ENCODE results near the gene AMOTL2.

AMOTL2 gene

GRCh38 chr3:134365766-134366065, 8.5 kb downstream of the AMOTL2 start:
- no peak for DNase-seq

- no peak for DNase-seq
Observed at GRCh38 chr3:134364936-134365765, 9.1 kb downstream of the AMOTL2 start.

GRCh38 chr3:134364061-134364935, 9.9 kb downstream of the AMOTL2 start:
- peak; percentile 36 to 56 for DNase-seq

GRCh38 chr3:134363381-134363755, 10.9 kb downstream of the AMOTL2 start:
- no peak for DNase-seq

DNA sequence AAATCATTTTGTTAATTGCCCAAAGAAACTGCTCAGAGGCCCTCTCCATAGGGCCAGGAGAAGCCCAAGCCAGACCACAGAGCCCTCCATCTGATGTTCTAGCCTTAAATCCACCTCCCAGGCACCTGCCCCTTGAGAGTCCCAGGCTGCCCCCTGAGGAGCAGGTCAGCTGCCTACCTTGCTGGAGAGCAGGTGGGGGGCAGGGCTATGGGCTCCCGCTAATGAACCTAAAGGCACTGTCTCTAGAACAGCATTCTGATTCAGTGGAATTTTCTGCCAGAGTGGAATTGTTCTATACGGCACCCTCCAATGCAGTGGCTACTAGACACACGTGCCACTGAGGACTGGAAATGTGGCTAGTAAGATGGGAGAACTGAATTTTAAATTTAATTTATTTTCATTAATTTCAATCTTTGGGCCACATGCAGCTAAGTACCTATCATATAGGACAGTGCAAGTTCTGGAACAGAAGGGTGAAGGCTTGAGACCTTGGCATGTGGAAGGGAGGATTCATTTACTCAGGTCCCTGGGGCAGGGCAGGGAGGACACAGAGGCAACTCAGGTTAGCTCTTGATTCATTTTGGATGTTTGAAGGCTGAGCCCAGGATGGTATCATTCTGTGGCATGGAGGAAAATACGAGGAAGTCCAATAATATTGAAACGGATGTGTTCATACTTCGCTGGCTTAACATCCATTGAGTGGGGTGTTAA, 11.4 kb downstream of the AMOTL2 start:
- DNase-seq: no peak

- DNase-seq: no peak
Observed at GRCh38 chr3:134362221-134362620, 12.0 kb downstream of the AMOTL2 start.

DNA sequence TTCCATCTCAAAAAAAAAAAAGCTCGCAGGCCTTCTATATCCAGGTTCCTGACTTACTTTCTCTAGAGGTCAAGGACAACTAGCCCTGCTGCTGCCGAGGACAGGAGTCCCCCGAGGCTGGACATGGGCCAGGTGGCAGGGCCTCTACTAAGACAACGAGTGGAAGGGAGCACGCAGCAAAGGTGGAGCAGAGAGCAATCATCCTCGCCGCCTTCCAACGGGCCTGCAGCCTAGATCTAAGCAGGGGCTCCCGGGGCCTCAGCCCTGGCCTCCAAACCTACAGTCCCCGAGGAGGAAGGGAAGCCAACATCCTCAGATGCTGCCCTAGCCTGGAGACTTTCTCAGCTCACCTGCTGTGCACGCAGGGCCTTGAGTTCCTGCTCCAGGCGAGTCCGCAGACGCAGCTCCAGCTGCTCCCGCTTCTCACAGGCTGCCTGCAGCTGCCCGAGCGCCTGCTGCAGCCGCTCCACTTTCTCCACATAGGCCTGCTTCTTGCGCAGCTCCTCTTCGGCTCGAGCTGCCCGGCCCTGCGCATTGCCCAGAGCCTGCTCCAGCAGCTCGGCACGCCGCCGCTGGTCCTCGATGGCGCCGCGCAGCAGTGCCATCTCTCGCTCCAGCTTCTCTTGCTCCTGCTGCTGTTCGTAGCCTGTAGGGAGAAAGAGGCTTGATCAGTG, 12.9 kb downstream of the AMOTL2 start:
- no peak for DNase-seq

DNA sequence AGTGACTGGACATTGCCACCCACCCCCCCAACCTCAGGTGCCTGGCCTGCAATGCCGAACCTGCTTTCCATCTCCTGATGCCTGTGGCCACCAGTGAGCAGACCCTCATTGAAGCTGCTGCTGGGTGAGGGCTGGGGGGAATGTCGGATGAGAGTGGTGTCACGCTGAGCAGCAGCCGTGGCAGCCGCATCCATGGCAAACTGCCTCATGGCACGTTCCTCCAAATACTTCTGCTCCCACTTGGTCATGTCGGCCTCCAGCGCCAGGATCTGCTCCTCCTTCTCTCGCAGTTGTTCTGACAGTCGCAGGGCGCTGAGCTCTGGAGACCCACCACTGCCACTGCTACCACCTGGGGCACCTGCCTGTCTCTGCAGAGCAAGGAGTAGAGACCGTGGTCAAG, 14.2 kb downstream of the AMOTL2 start:
- no peak for DNase-seq

DNA sequence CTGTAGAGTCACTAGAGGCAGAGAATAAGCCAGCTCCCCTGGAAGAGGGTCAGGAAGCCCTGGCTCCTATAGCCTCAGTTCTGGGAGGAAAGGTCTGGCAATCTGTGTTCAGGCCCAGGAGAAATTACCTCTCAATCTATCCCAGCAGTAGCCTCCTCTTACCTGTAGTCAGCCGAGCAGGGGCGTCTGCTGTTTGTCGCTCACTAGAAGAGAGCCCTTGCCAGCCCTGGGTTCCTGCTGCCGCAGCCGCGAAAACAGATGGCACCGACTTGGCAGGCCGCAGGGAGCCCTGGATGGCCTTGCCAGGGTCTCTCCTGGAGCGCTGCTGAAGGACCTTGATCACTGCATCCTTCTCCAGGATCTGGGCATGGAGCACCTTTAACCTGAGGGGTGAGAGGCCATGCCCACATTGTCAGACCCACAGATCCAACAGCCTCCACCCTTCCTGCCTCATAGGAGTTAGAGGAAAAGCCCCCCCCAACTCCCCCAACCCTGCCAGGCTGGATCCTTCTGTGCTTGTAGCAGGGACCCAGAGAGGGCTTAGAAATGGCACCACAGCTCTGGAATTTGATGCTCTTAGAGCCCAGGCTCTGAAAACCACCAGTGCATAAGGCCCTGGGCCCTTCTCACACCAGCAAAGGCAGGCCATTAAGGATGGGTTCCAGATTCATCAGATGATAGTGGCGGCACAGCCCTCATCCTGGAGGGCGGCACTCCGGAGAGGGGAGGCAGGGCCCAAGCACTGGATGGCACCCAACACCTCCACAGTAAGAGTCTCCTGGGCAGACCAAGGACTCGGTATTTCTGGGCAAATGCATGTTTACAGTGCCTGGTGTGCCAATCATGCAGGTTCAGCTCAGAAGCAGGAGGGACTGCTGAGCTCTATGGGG, 14.9 kb downstream of the AMOTL2 start:
- DNase-seq: no peak

DNA sequence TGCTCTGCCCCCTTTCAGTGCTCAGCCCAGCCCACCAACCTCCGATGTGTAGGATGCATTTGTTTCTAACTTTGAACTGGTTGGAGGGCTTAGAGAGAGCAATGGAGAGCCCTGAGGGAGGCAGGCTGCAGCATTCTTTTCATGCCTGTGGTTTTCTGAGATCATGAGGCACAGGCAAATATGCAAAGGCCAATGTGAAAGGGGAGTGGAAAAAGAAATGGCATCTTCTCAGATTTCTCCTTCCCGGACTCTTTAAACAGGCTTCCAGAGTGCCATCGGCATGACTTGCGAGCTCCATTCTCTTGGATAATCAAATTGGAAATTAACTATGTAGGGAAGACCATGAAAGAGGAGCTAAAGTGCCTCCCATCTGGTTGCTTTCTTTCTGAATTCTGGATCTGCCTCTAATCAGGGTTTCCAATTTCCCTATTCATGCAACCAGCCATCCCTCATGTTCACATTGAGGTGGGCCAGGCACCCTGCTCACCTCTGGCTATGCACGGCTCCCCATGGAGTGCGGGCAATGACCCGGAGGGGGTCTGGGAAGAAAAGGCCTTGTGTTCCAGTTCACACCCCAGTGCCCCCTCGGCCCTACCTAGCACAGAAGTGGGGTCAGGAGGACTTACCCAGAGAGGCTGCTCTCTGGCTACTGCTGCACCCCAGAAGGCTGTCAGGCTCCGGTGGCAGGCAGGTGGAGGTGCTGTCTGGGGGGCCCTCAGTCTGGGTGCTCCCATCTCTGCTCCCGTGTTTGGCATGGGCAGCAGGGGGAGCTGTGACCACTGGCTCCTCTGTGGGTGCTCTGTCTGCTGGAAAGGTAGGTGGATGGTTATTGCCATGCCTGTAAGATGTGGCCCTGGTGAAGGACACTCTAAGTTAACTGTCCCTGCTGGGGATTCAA, 16.1 kb downstream of the AMOTL2 start:
- DNase-seq: no peak

DNA sequence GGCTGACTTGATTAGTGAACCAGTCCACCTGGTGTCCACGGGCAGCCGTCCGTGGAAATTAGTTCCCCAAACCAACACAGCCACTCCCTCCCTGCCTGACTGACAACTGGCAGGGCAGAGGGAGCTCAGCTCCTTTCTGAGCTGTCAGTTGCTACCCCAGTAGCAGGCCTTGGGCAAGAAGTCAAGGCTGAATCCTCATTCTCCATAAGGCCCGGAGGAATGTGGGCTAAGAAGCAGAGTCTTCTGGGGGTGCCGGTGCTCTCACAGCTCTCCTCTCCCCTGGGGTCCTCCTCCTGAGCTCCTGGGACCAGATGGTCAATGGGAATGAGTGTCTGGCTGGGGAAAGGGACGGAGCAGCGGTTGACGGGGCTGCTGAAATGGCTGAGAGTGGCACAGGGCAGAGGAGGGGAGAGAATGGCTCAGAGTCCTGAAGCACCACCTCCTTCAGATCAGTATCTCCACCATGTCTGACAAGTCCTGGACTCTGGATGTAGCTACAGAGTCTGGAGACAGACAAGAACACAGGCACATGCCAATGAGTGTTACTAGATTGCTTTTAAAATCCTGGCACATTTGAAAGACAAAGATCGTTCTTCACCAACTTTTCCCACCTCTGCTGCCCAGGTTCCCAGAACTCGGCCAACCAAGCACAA, 16.9 kb downstream of the AMOTL2 start:
- no peak for DNase-seq

GRCh38 chr3:134356411-134357040, 17.7 kb downstream of the AMOTL2 start:
- no peak for DNase-seq

- DNase-seq: no peak
Observed at GRCh38 chr3:134355416-134355815, 18.8 kb downstream of the AMOTL2 start.

- DNase-seq: no peak
Observed at GRCh38 chr3:134354612-134355251, 19.5 kb downstream of the AMOTL2 start.

DNA sequence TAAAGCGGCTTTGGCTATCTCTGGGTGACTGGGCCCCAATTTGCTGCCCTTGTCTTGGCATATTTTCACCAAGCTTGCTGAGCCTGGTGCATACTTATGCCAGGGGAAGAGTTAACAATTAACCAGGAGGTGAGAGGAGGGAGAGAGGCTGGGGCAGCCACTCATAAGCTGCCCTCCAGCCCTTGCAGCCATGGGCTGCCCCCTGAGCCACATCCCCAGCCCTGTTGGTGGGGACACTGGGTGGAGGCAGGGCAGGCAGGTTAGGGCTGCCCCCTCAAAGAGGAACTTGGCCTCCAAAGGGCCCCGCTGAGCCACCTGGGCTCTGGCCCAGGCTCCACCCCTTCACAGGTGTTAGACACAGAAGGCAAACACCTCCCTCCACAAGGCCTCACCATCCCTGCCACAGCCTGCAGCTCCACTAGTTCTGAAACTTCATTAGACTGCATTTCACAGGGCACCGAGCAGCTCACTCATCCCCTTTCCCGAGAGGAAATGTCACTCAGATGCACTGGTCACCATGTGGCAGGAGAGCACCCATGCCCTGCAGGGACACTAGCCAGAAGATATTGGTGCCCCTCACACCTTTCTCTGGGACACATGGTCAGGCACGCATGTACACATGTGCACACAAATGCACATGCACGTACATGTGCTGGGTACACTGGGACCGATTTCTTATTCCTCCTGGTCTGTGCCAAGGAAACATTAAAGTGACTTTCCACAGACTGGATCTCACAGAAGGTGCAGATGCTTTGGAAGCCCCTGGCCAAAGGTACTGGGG, 20.2 kb downstream of the AMOTL2 start:
- no peak for DNase-seq

GRCh38 chr3:134353171-134353825, 20.9 kb downstream of the AMOTL2 start:
- no peak for DNase-seq

DNA sequence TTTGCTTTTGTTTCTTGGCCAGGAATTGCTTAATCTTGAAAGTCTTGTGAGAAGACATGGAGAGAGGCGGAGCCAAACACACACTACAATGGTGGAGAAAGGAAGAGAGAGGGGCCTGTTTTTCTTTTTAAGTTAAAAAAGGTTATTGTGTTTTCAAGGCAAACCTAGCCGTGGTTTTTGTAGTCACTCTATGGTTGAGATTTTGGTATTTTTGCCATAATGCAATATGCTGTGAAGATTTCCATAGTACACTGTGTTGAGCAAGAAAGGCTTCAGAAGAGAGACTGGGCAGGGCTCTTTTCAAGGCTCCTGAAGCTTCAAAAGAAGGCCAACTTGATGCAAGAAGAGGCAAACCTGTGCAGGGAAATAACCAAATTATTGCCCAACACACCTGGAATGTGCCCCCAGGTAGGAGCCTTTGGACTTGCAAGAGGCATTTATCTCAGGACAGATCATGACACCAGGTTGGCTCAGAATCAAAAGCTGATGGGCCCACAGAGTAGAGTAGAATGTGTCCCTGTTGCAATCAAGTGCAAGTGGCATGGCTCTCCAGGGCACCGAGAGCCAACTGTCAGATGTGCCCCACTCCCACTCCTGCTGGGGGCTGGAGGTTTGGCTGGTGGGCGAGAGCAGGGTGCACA, 22.1 kb downstream of the AMOTL2 start:
- no peak for DNase-seq
